AG09319 (cell line): ENCODE measurements around the gene DPF3.

Experiments
- DNase-seq: peaks from one replicate; pipeline ENCODE4 v3.0.0-alpha.2; 2010; ENCODE audit warnings: low read depth; ENCODE audit errors: extremely low read depth
- TF ChIP-seq, protein P1 (sequence below): IDR thresholded peaks from 2 replicates; pipeline ENCODE4 v1.5.1; 2011; ENCODE audit warnings: low read depth, mild to moderate bottlenecking, inconsistent platforms, low read length, moderate library complexity

DPF3 gene

GRCh38 chr14:72663076-72663487 is 230.8 kb downstream of the DPF3 start:
- TF ChIP-seq, protein P1, sequence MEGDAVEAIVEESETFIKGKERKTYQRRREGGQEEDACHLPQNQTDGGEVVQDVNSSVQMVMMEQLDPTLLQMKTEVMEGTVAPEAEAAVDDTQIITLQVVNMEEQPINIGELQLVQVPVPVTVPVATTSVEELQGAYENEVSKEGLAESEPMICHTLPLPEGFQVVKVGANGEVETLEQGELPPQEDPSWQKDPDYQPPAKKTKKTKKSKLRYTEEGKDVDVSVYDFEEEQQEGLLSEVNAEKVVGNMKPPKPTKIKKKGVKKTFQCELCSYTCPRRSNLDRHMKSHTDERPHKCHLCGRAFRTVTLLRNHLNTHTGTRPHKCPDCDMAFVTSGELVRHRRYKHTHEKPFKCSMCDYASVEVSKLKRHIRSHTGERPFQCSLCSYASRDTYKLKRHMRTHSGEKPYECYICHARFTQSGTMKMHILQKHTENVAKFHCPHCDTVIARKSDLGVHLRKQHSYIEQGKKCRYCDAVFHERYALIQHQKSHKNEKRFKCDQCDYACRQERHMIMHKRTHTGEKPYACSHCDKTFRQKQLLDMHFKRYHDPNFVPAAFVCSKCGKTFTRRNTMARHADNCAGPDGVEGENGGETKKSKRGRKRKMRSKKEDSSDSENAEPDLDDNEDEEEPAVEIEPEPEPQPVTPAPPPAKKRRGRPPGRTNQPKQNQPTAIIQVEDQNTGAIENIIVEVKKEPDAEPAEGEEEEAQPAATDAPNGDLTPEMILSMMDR: no peak
- DNase-seq: no peak

DNA sequence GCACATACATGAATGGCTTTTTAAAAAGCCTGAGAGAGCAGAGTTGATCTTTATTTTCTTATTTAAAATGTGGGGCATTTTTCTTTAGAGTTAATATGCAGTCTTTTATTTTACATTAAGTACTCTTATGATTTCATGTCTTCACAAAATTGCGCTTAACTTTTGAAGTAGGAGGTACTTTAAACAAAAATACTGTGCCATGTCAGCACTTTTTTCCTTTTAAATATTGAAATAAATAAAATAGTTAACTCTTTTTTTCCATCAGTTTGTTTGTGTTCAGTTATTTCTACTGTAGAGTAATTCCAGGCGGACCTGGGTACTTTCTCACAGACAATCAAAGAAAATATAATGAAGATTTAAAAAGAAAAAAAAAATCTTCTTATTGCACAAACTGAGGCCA is 231.7 kb downstream of the DPF3 start:
- TF ChIP-seq, protein P1: no peak
- DNase-seq: no peak

GRCh38 chr14:72657214-72657921 is 236.5 kb downstream of the DPF3 start:
- TF ChIP-seq, protein P1: no peak
- DNase-seq: no peak

- DNase-seq: no peak
- TF ChIP-seq, protein P1: no peak
Observed at GRCh38 chr14:72653026-72653425, 240.9 kb downstream of the DPF3 start.

- TF ChIP-seq, protein P1: no peak
- no peak for DNase-seq
Observed at GRCh38 chr14:72652179-72652578, 241.7 kb downstream of the DPF3 start.

DNA sequence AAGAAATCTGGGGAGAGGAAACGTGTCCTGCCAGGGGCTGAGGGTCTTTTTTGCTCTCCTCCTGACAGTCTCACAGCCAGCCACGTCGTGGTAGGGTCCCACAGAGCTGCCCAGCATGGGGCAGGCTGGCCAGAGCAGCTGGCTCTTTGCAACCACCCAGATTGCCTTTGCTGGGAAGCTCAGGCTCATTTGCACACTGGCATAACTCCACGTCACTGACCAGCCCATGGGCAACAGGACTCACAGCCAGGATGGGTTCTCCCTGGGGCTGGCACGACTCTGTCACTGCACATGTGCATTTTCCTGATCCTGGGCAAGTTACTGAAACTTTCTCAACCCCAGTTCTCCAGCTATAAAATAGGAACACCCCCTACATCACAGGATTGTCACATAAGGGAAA is 242.2 kb downstream of the DPF3 start:
- TF ChIP-seq, protein P1: no peak
- no peak for DNase-seq

DNA sequence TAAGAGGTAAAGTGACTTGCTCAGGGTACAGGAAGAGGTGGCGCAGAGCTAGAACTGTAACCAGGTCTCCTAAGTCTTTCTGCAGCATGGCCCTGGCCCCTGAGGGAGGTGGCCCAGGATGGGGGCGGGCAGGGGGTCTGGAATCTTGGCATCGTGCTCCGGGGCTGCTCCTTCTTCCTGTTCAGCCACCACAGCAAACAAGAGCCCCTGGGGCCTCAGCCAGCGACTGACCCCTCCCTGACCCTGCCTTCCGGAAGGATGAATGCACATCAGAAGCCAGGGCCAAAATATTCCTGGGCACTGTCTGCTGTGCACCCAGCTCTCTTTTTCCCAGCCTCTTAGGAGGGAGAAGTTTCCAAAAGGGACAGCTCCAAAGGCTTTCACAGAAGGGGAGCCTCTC is 242.8 kb downstream of the DPF3 start:
- no peak for DNase-seq
- TF ChIP-seq, protein P1: no peak
